ENCODE measurements around the gene INPP4B.

The INPP4B gene

GRCh38 chr4:142846108-142846728 lies at the start of gene INPP4B:
INPP4B (minus strand) TSS chr4:142846301.
- peak; percentile 38 for DNase-seq

- no peak for DNase-seq
Measured at GRCh38 chr4:142893012-142893411, 46.9 kb upstream of the INPP4B start.

GRCh38 chr4:142886566-142886965 lies 40.5 kb upstream of the INPP4B start:
- DNase-seq: no peak

- DNase-seq: no peak
Measured at GRCh38 chr4:142883040-142883832, 37.1 kb upstream of the INPP4B start.

GRCh38 chr4:142882159-142882558 lies 36.1 kb upstream of the INPP4B start:
- DNase-seq: no peak

- no peak for DNase-seq
Measured at GRCh38 chr4:142881331-142881730, 35.2 kb upstream of the INPP4B start.

- no peak for DNase-seq
Measured at GRCh38 chr4:142875117-142875516, 29.0 kb upstream of the INPP4B start.

GRCh38 chr4:142874684-142875083 lies 28.6 kb upstream of the INPP4B start:
- no peak for DNase-seq

GRCh38 chr4:142866685-142867084 lies 20.6 kb upstream of the INPP4B start:
- no peak for DNase-seq

- DNase-seq: no peak
Measured at GRCh38 chr4:142861351-142861750, 15.2 kb upstream of the INPP4B start.

- DNase-seq: no peak
Measured at GRCh38 chr4:142858965-142859364, 12.9 kb upstream of the INPP4B start.

- DNase-seq: no peak
Measured at GRCh38 chr4:142858446-142858845, 12.3 kb upstream of the INPP4B start.

GRCh38 chr4:142856576-142856975 lies 10.5 kb upstream of the INPP4B start:
- DNase-seq: no peak

- no peak for DNase-seq
Measured at GRCh38 chr4:142850478-142850877, 4.4 kb upstream of the INPP4B start.

GRCh38 chr4:142846729-142847596 lies 862 bp upstream of the INPP4B start:
- peak; percentile 8 for DNase-seq

GRCh38 chr4:142845293-142846107 lies 601 bp downstream of the INPP4B start:
- no peak for DNase-seq

- DNase-seq: peak; percentile 6
Measured at GRCh38 chr4:142844782-142845181, 1.3 kb downstream of the INPP4B start.

- DNase-seq: peak; percentile 59
Measured at GRCh38 chr4:142840516-142841123, 5.5 kb downstream of the INPP4B start.

- DNase-seq: no peak
Measured at GRCh38 chr4:142838778-142839177, 7.3 kb downstream of the INPP4B start.

GRCh38 chr4:142832022-142832421 lies 14.1 kb downstream of the INPP4B start:
- DNase-seq: no peak

GRCh38 chr4:142826503-142827241 lies 19.4 kb downstream of the INPP4B start:
- no peak for DNase-seq
